HepG2 (cell line): ENCODE measurements around the gene PRKG1. TPM values are rescaled to one million over a fixed set of nuclear protein-coding genes. Genes with fewer than 3 reads are reported as not detected.

Experiments
- ATAC-seq: fragments of 200-7000 bp; cut with Tn5 transposase; 3 replicates; pipeline ENCODE4 v1.9.1; 2020; ENCODE audit warnings: mild to moderate bottlenecking, moderate library complexity
- BruUV-seq: library from RNA; stranded (reverse); fragments of 400-500 nt; replicated peaks from 2 replicates; lab custom pipeline; 2021; lab: Mats Ljungman, UMichigan
- CTCF ChIA-PET: fragments of 300-600 bp; formaldehyde crosslinking; extraction: SDS; loops from one replicate; lab custom pipeline; 2021; ENCODE audit warnings: low total read pairs, inconsistent platforms, low intra/inter-chr PET ratio; lab: Yijun Ruan, JAX
- POLR2A ChIA-PET: fragments of 350-600 bp; sonication (Branson Sonifier 250); formaldehyde crosslinking; loops from one replicate; lab custom pipeline; 2020; ENCODE audit warnings: antibody characterized with exemption, inconsistent platforms; lab: Yijun Ruan, JAX
- DNase-seq: peaks from one replicate; pipeline ENCODE4 v3.0.0-alpha.2; 2015; ENCODE audit warnings: low spot score
- FAIRE-seq: peaks from 3 replicates; lab custom pipeline; 2011; peaks lifted over from hg19 to GRCh38; lab: Jason Lieb, UNC
- H2AFZ ChIP-seq: one replicate; pipeline ENCODE4 v1.6.1; 2011; ENCODE audit warnings: low read length, inconsistent platforms
- H3K27ac ChIP-seq: fragments of 300-600 bp; 3 replicates; pipeline ENCODE4 v1.8.0; 2011; ENCODE audit warnings: mixed run types, mild to moderate bottlenecking, mixed read lengths, low read length, inconsistent platforms; ENCODE audit not compliant: insufficient read depth; ENCODE audit errors: extremely low read length
- H3K27me3 ChIP-seq, 2 experiments: fragments of 200-600 bp in 1 of 2; 2 replicates in 1 of 2; 3 replicates in 1 of 2; pipeline versions ENCODE4 v1.6.0 to v1.8.0; 2011; ENCODE audit warnings: low read length in 2 of 2, mild to moderate bottlenecking in 2 of 2, moderate library complexity in 2 of 2, inconsistent platforms in 1 of 2; ENCODE audit not compliant: insufficient read depth in 2 of 2, control insufficient read depth in 1 of 2
- H3K36me3 ChIP-seq, 2 experiments: fragments of 200-600 bp in 1 of 2; replicated peaks in 1 of 2; 2 replicates in 1 of 2; 3 replicates in 1 of 2; pipeline versions ENCODE4 v1.5.1 to v1.8.0; 2011; ENCODE audit warnings: low read length in 2 of 2, inconsistent platforms in 1 of 2; ENCODE audit not compliant: insufficient read depth in 2 of 2, control insufficient read depth in 1 of 2
- H3K4me1 ChIP-seq: 2 replicates; pipeline ENCODE4 v1.5.1; 2012; ENCODE audit warnings: low read length, inconsistent platforms; ENCODE audit not compliant: insufficient read depth
- H3K4me2 ChIP-seq: 2 replicates; pipeline ENCODE4 v1.6.0; 2011; ENCODE audit warnings: low read depth, low read length, inconsistent platforms
- H3K4me3 ChIP-seq, 3 experiments: fragments of 200-600 bp in 1 of 3; sonication (generic), shearing (Covaris generic) in 1 of 3; replicated peaks in 1 of 3; 2 replicates each; pipeline ENCODE4 v1.5.1; 2011 to 2016; ENCODE audit warnings: low read length in 3 of 3, inconsistent platforms in 2 of 3, low read depth in 2 of 3, mild to moderate bottlenecking in 2 of 3, control low read depth in 1 of 3, mixed read lengths in 1 of 3; ENCODE audit not compliant: insufficient read depth in 1 of 3
- H3K79me2 ChIP-seq: one replicate; pipeline ENCODE4 v1.6.1; 2011; ENCODE audit warnings: low read length, inconsistent platforms; ENCODE audit not compliant: insufficient read depth
- H3K9ac ChIP-seq: 2 replicates; pipeline ENCODE4 v1.6.0; 2011; ENCODE audit warnings: mild to moderate bottlenecking, low read depth, low read length, inconsistent platforms; ENCODE audit not compliant: insufficient read depth
- H3K9me3 ChIP-seq: 2 replicates; pipeline ENCODE4 v1.5.1; 2012; ENCODE audit warnings: mild to moderate bottlenecking, low read length
- H4K20me1 ChIP-seq: 2 replicates; pipeline ENCODE4 v1.6.0; 2011; ENCODE audit warnings: inconsistent platforms, mild to moderate bottlenecking, low read length, moderate library complexity; ENCODE audit not compliant: insufficient read depth
- AHDC1 ChIP-seq: sonication (generic); formaldehyde crosslinking; IDR thresholded peaks from 2 replicates; pipeline ENCODE4 v1.5.1; 2020; ENCODE audit warnings: mild to moderate bottlenecking, missing genetic modification reagents, borderline replicate concordance
- ATF7 ChIP-seq, 2 experiments: fragments of 450-650 bp in 1 of 2; sonication (generic) in 1 of 2; formaldehyde crosslinking in 1 of 2; IDR thresholded peaks; 2 replicates each; pipeline versions ENCODE4 v1.4.0 to v1.6.1; 2016 to 2020; ENCODE audit warnings: antibody characterized with exemption in 1 of 2, mild to moderate bottlenecking in 1 of 2, missing genetic modification reagents in 1 of 2
- ELF4 ChIP-seq: sonication (generic); formaldehyde crosslinking; IDR thresholded peaks from 2 replicates; pipeline ENCODE4 v1.5.0; 2020; ENCODE audit warnings: missing genetic modification reagents, mild to moderate bottlenecking, moderate library complexity, borderline replicate concordance
- NFATC3 ChIP-seq: sonication (generic); formaldehyde crosslinking; IDR thresholded peaks from 2 replicates; pipeline ENCODE4 v1.5.1; 2020; ENCODE audit warnings: mild to moderate bottlenecking, missing genetic modification reagents
- NFIC ChIP-seq: IDR thresholded peaks from 2 replicates; pipeline ENCODE4 v1.6.1; 2012; ENCODE audit warnings: mild to moderate bottlenecking, low read length, inconsistent platforms
- REL ChIP-seq: sonication (generic); formaldehyde crosslinking; conservative IDR thresholded peaks from 2 replicates; pipeline ENCODE4 v1.8.0; 2022; ENCODE audit warnings: mild to moderate bottlenecking, missing genetic modification reagents, moderate library complexity
- SOX6 ChIP-seq, 2 experiments: fragments of 450-650 bp in 1 of 2; sonication (generic) in 1 of 2; formaldehyde crosslinking in 1 of 2; IDR thresholded peaks; 2 replicates each; pipeline versions ENCODE4 v1.4.0 to v1.6.1; 2017 to 2020; ENCODE audit warnings: antibody characterized with exemption in 1 of 2, mild to moderate bottlenecking in 1 of 2, missing genetic modification reagents in 1 of 2
- SYNCRIP ChIP-seq: fragments of 200-400 bp; formaldehyde crosslinking; IDR thresholded peaks from 2 replicates; pipeline ENCODE4 v1.6.1; 2018; ENCODE audit warnings: mild to moderate bottlenecking, low read depth, low read length; ENCODE audit not compliant: insufficient read depth
- ZNF232 ChIP-seq: sonication (generic); formaldehyde crosslinking; IDR thresholded peaks from 2 replicates; pipeline ENCODE4 v1.4.0; 2020; ENCODE audit warnings: missing genetic modification reagents, borderline replicate concordance
- ZNF343 ChIP-seq: sonication (generic); formaldehyde crosslinking; IDR thresholded peaks from 2 replicates; pipeline ENCODE4 v1.4.0; 2020; ENCODE audit warnings: mild to moderate bottlenecking, missing genetic modification reagents
- ZNF607 ChIP-seq: sonication (generic); formaldehyde crosslinking; IDR thresholded peaks from 2 replicates; pipeline ENCODE4 v1.5.1; 2020; ENCODE audit warnings: missing genetic modification reagents, mild to moderate bottlenecking, borderline replicate concordance
- ZSCAN22 ChIP-seq: sonication (generic); formaldehyde crosslinking; IDR thresholded peaks from 2 replicates; pipeline ENCODE4 v1.4.0; 2020; ENCODE audit warnings: mild to moderate bottlenecking, missing genetic modification reagents
- WGBS: methylation state at CpG from one replicate; pipeline ENCODE4 v1.1.6; 2017; ENCODE audit warnings: low lambda C conversion rate; 5-methylcytosine and 5-hydroxymethylcytosine counted together
- in situ Hi-C: cut with HindIII; loops from 2 replicates; pipeline ENCODE4 v1.10.0; 2017; ENCODE audit warnings: low pct_unique_long_range_greater_than_20kb; ENCODE audit not compliant: extremely low pct_ligation_motif_present
- intact Hi-C: fragments of 100-400 bp; cut with micrococcal nuclease; formaldehyde crosslinking; loops from one replicate; pipeline ENCODE4 v1.10.0; 2022; ENCODE audit not compliant: unreplicated experiment
- polyA plus RNA-seq, 8 experiments: library from polyadenylated mRNA; depleted of rRNA in 3 of 8; stranded (reverse) in 7 of 8; unstranded in 1 of 8; fragments of >200 nt; fragmentation: Illumina TruSeq in 4 of 8; extraction: Trizol in 4 of 8; gene quantifications; 2 replicates each; pipeline versions ENCODE4 v1.2.1 to v1.2.3, GENCODE V29; 2011 to 2016; ENCODE audit warnings: low read depth in 4 of 8, missing spikeins in 1 of 8, mixed read lengths in 1 of 8; ENCODE audit not compliant: insufficient read depth in 1 of 8
- total RNA-seq, 5 experiments: library from RNA; depleted of rRNA; stranded (reverse); fragments of >200 nt; fragmentation: Illumina TruSeq; extraction: Trizol; gene quantifications; 2 replicates each; pipeline ENCODE4 v1.2.3, GENCODE V29; 2016; ENCODE audit warnings: low read depth in 1 of 5

Gene PRKG1
- total and polyA plus RNA-seq, 2 of the 13 experiments (the other 11 are each of a cell fraction or from before 2014, with no cell fraction given) = 0.01 TPM; not detected in 1

- POLR2A ChIA-PET = no interaction called here
- Histone ChIP-seq H3K79me2 (no peaks in the 10 kb centered on the region), H2AFZ (no peak overlapping the region), H3K27me3 (no peaks in the 10 kb centered on the region), H3K9ac (no peak overlapping the region), H3K9me3 (no peaks in the 10 kb centered on the region), H3K4me2 (no peak overlapping the region), H3K36me3 (no peaks in the 10 kb centered on the region), H3K4me1 (no peaks in the 10 kb centered on the region), H3K4me3 (no peak overlapping the region), H4K20me1 (no peaks in the 10 kb centered on the region), H3K27ac (no peak overlapping the region)
- under 1% methylated on average over 5 of the region's 5 CpGs for WGBS
- DNase-seq (no peak), ATAC-seq (no peak), FAIRE-seq (no peak)
- in situ Hi-C loops = no loop called here
- BruUV-seq = no TSS peak
- intact Hi-C loops = no loop called here
- TF ChIP-seq ELF4 (CRISPR knock-in tag) (no peak), ATF7 (IDR thresholded peaks at IDR 0.05) (no peak), ATF7 (CRISPR knock-in tag; IDR thresholded peaks at IDR 0.05) (no peak), SYNCRIP (no peak), ZNF343 (CRISPR knock-in tag) (no peak)
- CTCF ChIA-PET = no interaction called here
Observed at GRCh38 chr10:51224671-51225161, 150.4 kb downstream of the PRKG1 start.

GRCh38 chr10:51227897-51228713 is 153.8 kb downstream of the PRKG1 start:
- no TSS peak for BruUV-seq
- Histone ChIP-seq H2AFZ (no peak overlapping the region), H3K4me1 (no peaks in the 10 kb centered on the region), H3K79me2 (no peaks in the 10 kb centered on the region), H3K27me3 (no peaks in the 10 kb centered on the region), H3K27ac (no peak overlapping the region), H3K4me3 (no peak overlapping the region), H3K9me3 (no peaks in the 10 kb centered on the region), H3K4me2 (no peak overlapping the region), H4K20me1 (no peaks in the 10 kb centered on the region), H3K36me3 (no peaks in the 10 kb centered on the region), H3K9ac (no peak overlapping the region)
- 0% methylated on average over 4 of the region's 4 CpGs for WGBS
- CTCF ChIA-PET = no interaction called here
- ATAC-seq (no peak), FAIRE-seq (no peak), DNase-seq (no peak)
- intact Hi-C loops = no loop called here
- POLR2A ChIA-PET = no interaction called here
- in situ Hi-C loops = no loop called here
- TF ChIP-seq NFIC = no peak
- TF ChIP-seq NFATC3 = no peak
- no peak for TF ChIP-seq AHDC1
- no peak for TF ChIP-seq REL (CRISPR knock-in tag)
- no peak for TF ChIP-seq ZNF232 (CRISPR knock-in tag)
- no peak for TF ChIP-seq SOX6 (IDR thresholded peaks at IDR 0.05)
- TF ChIP-seq SOX6 (CRISPR knock-in tag; IDR thresholded peaks at IDR 0.05) = no peak
- TF ChIP-seq ZNF607 = no peak
- no peak for TF ChIP-seq ZSCAN22 (CRISPR knock-in tag)
